ENCODE data around the gene AUTS2.

The AUTS2 gene

GRCh38 chr7:70035955-70036354 lies 437.7 kb downstream of the AUTS2 start:
- DNase-seq (ENCODE audit: low read depth) = no peak
- H3K4me3 ChIP-seq (ENCODE audit: low read length) = no peak overlapping the region
- TF ChIP-seq CTCF (conservative IDR thresholded peaks at IDR 0.05; ENCODE audit: low read depth, low read length) = no peak

GRCh38 chr7:70036695-70037094 lies 438.4 kb downstream of the AUTS2 start:
- no peak for DNase-seq (ENCODE audit: low read depth)
- no peak overlapping the region for H3K4me3 ChIP-seq (ENCODE audit: low read length)
- no peak for TF ChIP-seq CTCF (conservative IDR thresholded peaks at IDR 0.05; ENCODE audit: low read depth, low read length)

GRCh38 chr7:70037171-70037933 lies 439.1 kb downstream of the AUTS2 start:
- TF ChIP-seq CTCF (conservative IDR thresholded peaks at IDR 0.05; ENCODE audit: low read depth, low read length) = no peak
- DNase-seq (ENCODE audit: low read depth) = no peak

GRCh38 chr7:70040051-70040450 lies 441.8 kb downstream of the AUTS2 start:
- no peak for DNase-seq (ENCODE audit: low read depth)
- TF ChIP-seq CTCF (conservative IDR thresholded peaks at IDR 0.05; ENCODE audit: low read depth, low read length) = no peak
- no peak overlapping the region for H3K4me3 ChIP-seq (ENCODE audit: low read length)

More at GRCh38 chr7:70037171-70037933, 439.1 kb downstream of the AUTS2 start:
- no peak overlapping the region for H3K4me3 ChIP-seq (ENCODE audit: low read length)

GRCh38 chr7:70040970-70041766 lies 442.9 kb downstream of the AUTS2 start:
- no peak overlapping the region for H3K4me3 ChIP-seq (ENCODE audit: low read length)
- no peak for DNase-seq (ENCODE audit: low read depth)
- TF ChIP-seq CTCF (conservative IDR thresholded peaks at IDR 0.05; ENCODE audit: low read depth, low read length) = peak; percentile 52

- no peak for DNase-seq (ENCODE audit: low read depth)
- peak; percentile 28 for TF ChIP-seq CTCF (conservative IDR thresholded peaks at IDR 0.05; ENCODE audit: low read depth, low read length)
- H3K4me3 ChIP-seq (ENCODE audit: low read length) = no peak overlapping the region
Measured at GRCh38 chr7:70042533-70042932, 444.3 kb downstream of the AUTS2 start.
